AG10803 (cell line): ENCODE measurements around the gene IL21R.

Experiments used
- DNase-seq: peaks from one replicate; pipeline ENCODE4 v3.0.0; 2010; ENCODE audit warnings: low read depth
- H3K4me3 ChIP-seq: 2 replicates; pipeline ENCODE4 v1.5.1; 2011; ENCODE audit warnings: mild to moderate bottlenecking, low read length, control low read depth
- CTCF ChIP-seq: conservative IDR thresholded peaks from 2 replicates; pipeline ENCODE4 v1.5.1; 2011; ENCODE audit warnings: mild to moderate bottlenecking, low read length, control low read depth, inconsistent platforms

The IL21R gene

GRCh38 chr16:27462846-27463682 lies 61.1 kb downstream of the IL21R start:
- no peak overlapping the region for H3K4me3 ChIP-seq
- DNase-seq, result no peak
- TF ChIP-seq CTCF, result no peak

GRCh38 chr16:27463741-27464591 lies 62.0 kb downstream of the IL21R start:
- DNase-seq, result no peak
- no peak overlapping the region for H3K4me3 ChIP-seq
- no peak for TF ChIP-seq CTCF

DNA sequence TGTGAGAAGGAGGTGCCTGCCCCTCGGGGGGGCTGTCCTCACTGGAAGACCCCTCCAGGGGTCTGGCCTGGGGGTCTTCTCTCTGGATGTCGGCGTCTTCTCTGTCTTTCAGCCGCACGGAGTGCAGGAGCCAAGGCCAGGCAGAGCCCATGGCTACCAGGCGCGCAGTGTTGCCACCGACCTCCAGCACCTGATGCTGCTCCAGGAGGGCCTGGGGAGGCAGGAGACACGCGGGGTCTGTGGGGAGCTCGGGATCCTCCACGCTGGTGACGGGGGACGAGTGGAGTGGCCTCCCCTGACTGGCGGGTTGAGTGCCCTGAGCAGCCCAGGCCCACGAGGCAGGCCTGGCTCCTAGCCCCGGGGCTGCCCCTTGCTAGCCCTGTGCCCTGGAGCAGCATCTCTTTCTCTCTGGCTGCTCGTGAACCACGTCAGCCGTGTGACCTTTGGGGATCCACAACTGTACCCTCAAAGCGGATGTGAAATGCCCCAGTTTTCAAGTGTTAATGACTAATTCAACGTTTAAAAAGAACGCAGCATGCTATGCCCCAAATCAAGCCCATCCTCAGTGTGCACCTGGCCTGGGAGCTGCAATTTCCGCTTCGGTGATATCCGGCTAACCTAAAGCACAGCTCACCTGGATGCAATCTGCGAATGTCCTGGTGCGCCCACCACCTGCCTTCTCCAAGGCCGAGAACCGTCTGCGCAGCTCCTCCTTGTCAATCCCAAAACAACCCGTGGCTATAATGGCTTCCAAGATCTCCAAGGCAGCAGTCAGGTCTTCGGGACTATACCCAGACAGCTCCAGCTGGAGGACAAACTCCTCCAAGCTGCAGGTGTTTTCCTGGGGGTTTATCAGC lies 62.9 kb downstream of the IL21R start:
- DNase-seq, result no peak
- H3K4me3 ChIP-seq, result no peak overlapping the region
- no peak for TF ChIP-seq CTCF

DNA sequence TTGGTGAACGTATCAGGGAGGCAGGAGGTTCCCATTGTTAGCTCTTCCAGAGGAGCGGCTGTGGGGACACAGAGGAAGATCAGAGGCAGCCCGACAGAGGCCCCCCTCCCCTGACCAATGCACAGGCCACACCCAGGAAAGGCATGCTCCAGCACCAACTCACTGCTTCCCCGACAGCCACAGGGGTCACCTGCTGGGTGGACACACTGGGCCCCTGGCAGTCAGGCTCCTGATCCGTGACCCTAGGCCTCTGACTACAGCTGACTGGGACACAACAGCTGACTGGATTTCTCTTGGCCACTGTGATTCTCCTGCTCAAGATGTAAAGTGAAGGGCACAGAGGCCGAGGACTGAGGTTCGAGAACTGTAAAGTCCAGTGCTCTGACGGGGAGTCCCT lies 63.5 kb downstream of the IL21R start:
- no peak for DNase-seq
- no peak overlapping the region for H3K4me3 ChIP-seq
- TF ChIP-seq CTCF, result no peak

DNA sequence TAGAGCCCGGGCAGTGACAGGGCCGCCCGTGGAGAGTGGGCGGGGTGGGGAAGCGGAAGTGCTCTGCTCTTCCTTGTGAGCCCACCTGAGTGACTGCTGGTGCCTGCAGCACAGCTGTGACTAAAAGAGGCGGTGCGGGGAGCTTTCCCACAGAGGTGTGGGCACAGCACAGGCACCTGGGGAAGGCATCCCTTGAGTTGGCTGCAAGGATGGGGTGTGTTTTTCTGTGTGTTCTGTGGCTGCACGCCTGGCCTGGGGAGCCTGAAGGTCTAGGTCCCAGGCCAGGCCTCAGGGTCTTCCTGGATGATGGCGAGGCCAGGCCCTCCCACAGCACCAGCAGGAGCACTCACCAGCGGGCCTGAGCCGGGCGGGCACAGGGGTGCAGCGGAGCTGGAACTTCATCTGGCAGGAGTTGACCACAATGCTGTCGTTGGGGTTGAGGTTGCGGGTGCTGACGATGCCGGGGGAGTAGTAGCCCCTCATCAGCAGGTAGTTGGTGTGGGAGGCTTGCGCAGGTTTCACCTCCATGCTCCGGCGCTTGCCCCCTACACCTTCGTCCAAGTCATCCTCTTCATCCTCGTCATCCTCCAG lies 67.1 kb downstream of the IL21R start:
- TF ChIP-seq CTCF, result no peak
- no peak for DNase-seq
- no peak overlapping the region for H3K4me3 ChIP-seq

- DNase-seq, result peak; percentile 84
Measured at GRCh38 chr16:27470567-27471431, 68.8 kb downstream of the IL21R start.

More at GRCh38 chr16:27470567-27471431, 68.8 kb downstream of the IL21R start:
- H3K4me3 ChIP-seq, result no peak overlapping the region
- TF ChIP-seq CTCF, result peak; percentile 27; the same call in 1 of the 2 replicates
